SK-N-MC (cell line): ENCODE measurements around the gene SOAT1.

Experiments used
- DNase-seq: peaks from one replicate; pipeline ENCODE4 v3.0.0-alpha.2; 2011; ENCODE audit warnings: low read depth, low spot score
- H3K27ac ChIP-seq: fragments of 200-600 bp; sonication (generic); 2 replicates; pipeline ENCODE4 v1.5.1; 2016; ENCODE audit warnings: mixed run types
- H3K36me3 ChIP-seq: fragments of 200-600 bp; sonication (generic); 2 replicates; pipeline ENCODE4 v1.6.1; 2017; ENCODE audit warnings: antibody characterized with exemption, low read length, mixed read lengths; ENCODE audit not compliant: insufficient read depth
- H3K4me3 ChIP-seq: fragments of 200-600 bp; sonication (generic); 2 replicates; pipeline ENCODE4 v1.5.1; 2016
- H3K9ac ChIP-seq: fragments of 200-600 bp; sonication (generic); 2 replicates; pipeline ENCODE4 v1.8.0; 2017; ENCODE audit warnings: mixed run types, mixed read lengths; ENCODE audit not compliant: insufficient read length
- H3K9me3 ChIP-seq: fragments of 200-600 bp; sonication (generic); 2 replicates; pipeline ENCODE4 v1.6.1; 2017; ENCODE audit warnings: low read depth, mild to moderate bottlenecking, antibody characterized with exemption, low read length, moderate library complexity, mixed read lengths
- EZH2 ChIP-seq: fragments of 200-600 bp; sonication (generic); IDR thresholded peaks from one replicate; pipeline ENCODE4 v1.6.1; 2017; ENCODE audit warnings: antibody characterized with exemption
- FOXP2 ChIP-seq: optimal IDR thresholded peaks from 2 replicates; pipeline ENCODE3; 2011; ENCODE audit warnings: mild to moderate bottlenecking, moderate library complexity; ENCODE audit not compliant: insufficient read depth; ENCODE audit errors: extremely low read length, control extremely low read depth
- POLR2AphosphoS5 ChIP-seq: IDR thresholded peaks from 2 replicates; pipeline ENCODE4 v1.6.1; 2012; ENCODE audit warnings: mild to moderate bottlenecking, low read depth, low read length, borderline replicate concordance

Gene SOAT1

DNA sequence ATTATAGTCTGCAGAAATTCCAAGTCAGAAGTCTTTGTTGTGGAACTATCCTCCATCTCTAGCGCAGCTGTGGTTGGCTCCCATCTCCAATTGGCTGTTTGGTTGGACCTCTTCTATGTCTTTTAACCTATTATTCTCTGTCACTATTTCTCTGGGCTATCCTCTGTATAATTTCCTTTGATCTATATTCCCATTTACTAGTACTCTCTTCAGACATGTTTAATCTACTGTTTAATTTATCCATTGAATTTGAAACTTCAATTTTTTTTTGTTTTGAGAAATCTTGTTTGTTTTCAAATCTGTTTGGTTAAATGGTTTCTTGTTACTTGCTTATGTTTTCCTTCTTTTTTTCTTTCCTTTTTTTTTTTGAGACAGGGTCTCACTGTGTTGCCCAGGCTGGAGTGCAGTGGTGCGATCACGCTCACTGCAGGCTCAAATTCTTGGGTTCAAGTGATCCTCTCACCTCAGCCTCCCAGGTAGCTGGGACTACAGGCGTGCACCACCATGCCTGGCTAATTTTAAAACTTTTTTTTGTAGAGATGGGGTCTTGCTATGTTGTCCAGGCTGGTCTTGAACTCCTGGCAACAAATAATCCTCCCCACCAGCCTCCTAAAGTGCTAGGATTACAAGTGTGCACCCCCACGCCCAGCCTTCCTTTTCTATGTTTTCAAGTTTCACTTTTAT, 28.1 kb downstream of the SOAT1 start:
- Histone ChIP-seq H3K27ac (no peak overlapping the region), H3K36me3 (peaks cover 3% of the 10 kb centered on the region; the same call in 1 of the 2 replicates)
- TF ChIP-seq FOXP2, result no peak
- no peak for TF ChIP-seq EZH2
- no peak for TF ChIP-seq POLR2AphosphoS5

DNA sequence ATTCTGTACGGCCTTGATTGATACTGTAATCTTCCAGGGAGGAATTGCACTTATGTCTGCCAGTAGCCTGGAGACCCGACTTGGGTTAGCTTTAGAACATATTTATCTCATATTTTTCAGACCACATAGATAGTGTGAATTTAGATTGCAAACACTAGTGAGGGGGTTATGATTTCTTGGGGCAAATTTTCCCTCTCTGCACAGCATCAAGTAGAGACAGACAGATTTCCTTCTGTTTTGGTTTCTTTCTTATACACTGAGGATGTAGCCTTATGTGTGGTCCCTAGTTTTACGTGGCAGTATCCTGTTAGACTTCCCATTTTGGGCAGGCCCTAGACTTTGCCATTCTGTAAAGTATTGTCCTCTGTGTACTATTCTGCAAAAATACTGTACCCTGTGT, 29.0 kb downstream of the SOAT1 start:
- Histone ChIP-seq H3K36me3 (peaks cover 3% of the 10 kb centered on the region; the same call in 1 of the 2 replicates), H3K9ac (no peak overlapping the region), H3K4me3 (no peak overlapping the region), H3K9me3 (no peaks in the 10 kb centered on the region), H3K27ac (no peak overlapping the region)
- TF ChIP-seq FOXP2, result no peak
- no peak for TF ChIP-seq POLR2AphosphoS5
- TF ChIP-seq EZH2, result no peak
- no peak for DNase-seq

More for the DNA sequence above, 28.1 kb downstream of the SOAT1 start:
- Histone ChIP-seq H3K9me3 (no peaks in the 10 kb centered on the region), H3K9ac (no peak overlapping the region), H3K4me3 (no peak overlapping the region)
- no peak for DNase-seq

DNA sequence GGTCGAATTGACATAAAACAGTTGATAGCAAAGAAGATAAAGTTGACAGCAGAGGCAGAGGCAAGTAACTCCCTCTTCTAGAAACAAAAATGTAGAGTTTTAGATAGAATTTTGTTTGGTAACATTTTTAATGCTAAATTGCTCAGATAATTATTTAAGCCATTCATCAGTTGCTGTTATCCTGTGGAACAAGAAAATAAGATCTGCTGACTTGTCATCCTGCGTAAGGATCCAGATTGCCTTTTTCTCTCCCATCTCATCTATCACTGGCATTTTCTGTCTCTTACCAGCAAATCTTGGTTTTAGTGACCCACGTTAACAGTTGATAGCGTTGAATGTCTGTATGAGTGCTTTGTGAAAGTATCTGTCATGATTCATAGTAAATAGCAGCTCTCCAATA, 29.8 kb downstream of the SOAT1 start:
- Histone ChIP-seq H3K9ac (no peak overlapping the region), H3K4me3 (no peak overlapping the region), H3K9me3 (no peaks in the 10 kb centered on the region), H3K36me3 (peaks cover 3% of the 10 kb centered on the region; the same call in 1 of the 2 replicates), H3K27ac (no peak overlapping the region)
- TF ChIP-seq EZH2, result no peak
- TF ChIP-seq FOXP2, result no peak
- TF ChIP-seq POLR2AphosphoS5, result no peak
- DNase-seq, result no peak

DNA sequence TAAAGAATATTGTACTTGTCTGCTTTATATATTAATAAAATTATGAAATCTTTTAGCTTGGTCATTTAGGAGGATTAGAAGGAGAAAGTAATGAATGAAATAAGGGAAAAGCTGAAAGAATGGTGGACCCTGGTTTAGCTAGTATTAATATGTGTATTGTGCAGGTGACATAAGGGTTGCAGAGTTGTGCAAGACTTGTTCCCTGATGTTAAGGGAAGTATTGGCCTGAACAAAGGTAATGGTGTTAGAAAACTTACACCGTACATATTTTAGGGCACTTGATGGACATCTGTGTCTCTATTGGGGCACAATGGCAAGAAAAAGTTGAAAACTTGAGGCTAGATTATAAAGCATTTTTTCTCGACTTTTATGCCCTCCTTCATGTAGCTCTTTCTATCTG, 32.2 kb downstream of the SOAT1 start:
- no peak overlapping the region for H3K27ac ChIP-seq
- TF ChIP-seq FOXP2, result no peak
- TF ChIP-seq EZH2, result no peak
- no peak for TF ChIP-seq POLR2AphosphoS5
- H3K4me3 ChIP-seq, result no peak overlapping the region
- no peak overlapping the region for H3K9ac ChIP-seq
- H3K36me3 ChIP-seq, result peaks cover 3% of the 10 kb centered on the region; the same call in 1 of the 2 replicates
- DNase-seq, result no peak
- H3K9me3 ChIP-seq, result no peaks in the 10 kb centered on the region

DNA sequence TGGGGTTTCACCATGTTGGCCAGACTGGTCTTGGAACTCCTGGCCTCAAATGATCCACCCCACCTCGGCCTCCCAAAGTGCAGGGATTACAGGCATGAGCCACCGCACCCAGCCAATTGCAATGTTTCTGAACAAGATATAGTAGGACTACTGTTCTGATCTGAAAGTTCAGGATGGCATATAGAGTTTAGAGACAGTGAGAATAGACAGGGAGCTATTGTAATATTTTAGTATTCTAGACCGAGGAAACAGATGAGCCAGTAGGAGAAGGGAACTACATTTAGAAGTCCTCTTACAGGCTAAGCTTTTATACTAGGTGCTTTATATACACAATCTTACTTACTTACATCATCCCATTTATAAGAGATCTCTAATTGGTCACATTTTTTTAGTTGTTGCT, 33.1 kb downstream of the SOAT1 start:
- Histone ChIP-seq H3K9me3 (no peaks in the 10 kb centered on the region), H3K4me3 (no peak overlapping the region), H3K9ac (no peak overlapping the region), H3K27ac (no peak overlapping the region), H3K36me3 (no peaks in the 10 kb centered on the region)
- no peak for DNase-seq
- TF ChIP-seq EZH2 (no peak), POLR2AphosphoS5 (no peak), FOXP2 (no peak)

DNA sequence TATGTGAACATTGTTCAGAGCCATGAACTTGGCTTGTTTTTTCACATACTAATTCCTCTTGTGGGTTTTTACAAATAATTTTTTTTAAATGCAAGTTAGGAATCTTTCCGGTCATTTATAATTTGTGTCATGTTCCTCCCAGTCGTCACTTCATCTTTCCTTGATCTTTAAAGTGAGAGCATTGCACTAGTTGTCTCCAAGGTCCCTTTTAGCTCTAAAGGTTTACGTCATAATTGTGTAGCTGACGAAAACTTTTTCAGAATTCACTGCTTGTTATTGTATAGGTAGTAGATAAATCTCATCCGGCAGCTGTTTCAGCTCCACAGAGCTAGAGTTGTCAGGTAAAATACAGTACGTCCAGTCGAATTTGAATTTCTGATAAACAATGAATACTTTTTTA, 33.6 kb downstream of the SOAT1 start:
- no peaks in the 10 kb centered on the region for H3K9me3 ChIP-seq
- TF ChIP-seq FOXP2, result no peak
- no peak for TF ChIP-seq POLR2AphosphoS5
- no peak for TF ChIP-seq EZH2
- DNase-seq, result no peak
- no peaks in the 10 kb centered on the region for H3K36me3 ChIP-seq
- no peak overlapping the region for H3K27ac ChIP-seq
- no peak overlapping the region for H3K9ac ChIP-seq
- H3K4me3 ChIP-seq, result no peak overlapping the region

DNA sequence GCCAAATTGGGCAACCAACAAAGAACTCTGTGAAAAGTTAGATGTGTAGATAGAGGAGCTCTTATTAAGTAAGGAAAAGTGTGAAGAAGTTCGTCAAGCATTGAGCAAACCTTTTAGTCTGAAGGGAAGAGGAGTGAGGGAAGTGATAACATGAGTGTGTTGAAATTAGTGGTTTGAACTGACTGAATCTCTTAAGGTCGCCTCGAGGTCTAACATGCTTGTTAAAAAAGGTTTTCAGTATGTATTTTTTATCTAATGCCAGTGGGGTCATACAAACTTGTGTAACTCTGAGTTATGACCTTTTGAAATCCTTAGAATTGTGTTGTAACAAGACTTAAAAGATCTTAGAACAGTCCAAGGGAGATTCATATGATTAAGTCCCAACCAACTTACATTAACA, 34.1 kb downstream of the SOAT1 start:
- H3K36me3 ChIP-seq, result no peaks in the 10 kb centered on the region

DNA sequence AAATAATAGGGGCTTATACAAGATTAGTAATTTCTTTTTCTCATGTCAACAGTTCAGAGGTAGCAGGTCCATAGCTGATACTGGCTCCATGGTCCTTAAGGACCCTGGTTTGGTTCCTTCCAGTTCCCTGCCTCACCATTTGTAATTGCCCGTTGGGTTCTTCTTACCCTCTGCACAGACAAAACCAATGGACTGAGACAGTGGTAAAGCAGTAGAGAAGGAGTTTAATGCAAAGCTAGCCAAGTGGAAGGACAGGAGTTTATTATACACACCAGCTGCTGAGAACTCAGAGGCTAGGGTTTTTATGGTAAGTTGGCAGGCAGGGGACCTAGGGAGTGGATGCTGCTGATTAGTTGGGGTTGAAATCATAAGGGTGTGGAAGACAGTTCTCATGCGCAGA, 36.3 kb downstream of the SOAT1 start:
- Histone ChIP-seq H3K27ac (no peak overlapping the region), H3K9ac (no peak overlapping the region), H3K4me3 (no peak overlapping the region), H3K9me3 (no peaks in the 10 kb centered on the region), H3K36me3 (no peaks in the 10 kb centered on the region)
- DNase-seq, result no peak
- TF ChIP-seq POLR2AphosphoS5, result no peak
- no peak for TF ChIP-seq FOXP2
- no peak for TF ChIP-seq EZH2

More for the DNA sequence above, 34.1 kb downstream of the SOAT1 start:
- H3K9ac ChIP-seq, result no peak overlapping the region
- TF ChIP-seq FOXP2 (no peak), EZH2 (no peak), POLR2AphosphoS5 (no peak)
- no peaks in the 10 kb centered on the region for H3K9me3 ChIP-seq
- H3K27ac ChIP-seq, result no peak overlapping the region
- DNase-seq, result no peak
- no peak overlapping the region for H3K4me3 ChIP-seq

DNA sequence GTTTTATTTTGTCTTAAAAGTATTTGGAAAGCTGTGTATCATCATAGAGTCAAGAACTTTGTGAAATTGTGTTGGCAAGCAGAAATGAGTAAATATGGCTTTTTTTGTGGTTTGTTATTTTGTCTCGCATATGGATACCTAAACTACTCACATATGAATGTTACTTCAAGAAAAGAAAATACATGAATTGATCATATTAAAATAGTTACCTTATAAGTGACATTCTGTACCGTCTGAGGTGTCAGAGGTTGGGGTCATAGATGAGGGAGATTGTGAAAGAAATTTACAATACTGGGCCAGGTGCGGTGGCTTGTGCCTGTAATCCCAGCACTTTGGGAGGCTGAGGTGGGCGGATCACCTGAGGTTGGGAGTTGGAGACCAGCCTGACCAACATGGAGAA, 40.8 kb downstream of the SOAT1 start:
- H3K9me3 ChIP-seq, result no peaks in the 10 kb centered on the region
- DNase-seq, result no peak
- TF ChIP-seq FOXP2, result no peak
- TF ChIP-seq EZH2, result no peak
- TF ChIP-seq POLR2AphosphoS5, result no peak

More for the DNA sequence above, 40.8 kb downstream of the SOAT1 start:
- H3K36me3 ChIP-seq, result no peaks in the 10 kb centered on the region
- no peak overlapping the region for H3K27ac ChIP-seq
- H3K9ac ChIP-seq, result no peak overlapping the region
- no peak overlapping the region for H3K4me3 ChIP-seq
